Stimulated activated naive CD4-positive, alpha-beta T cell (primary cell): ENCODE data around the gene ENO3.
"Not testable (repeated sequence)": the region's sequence is repeated elsewhere in the genome, so short reads cannot be mapped to it uniquely, and the experiment has no call there.

Experiments
- DNase-seq, 6 experiments: peaks; one replicate each; lab custom pipeline; 2025; lab: John Stamatoyannopoulos, UW

ENO3 gene

DNA sequence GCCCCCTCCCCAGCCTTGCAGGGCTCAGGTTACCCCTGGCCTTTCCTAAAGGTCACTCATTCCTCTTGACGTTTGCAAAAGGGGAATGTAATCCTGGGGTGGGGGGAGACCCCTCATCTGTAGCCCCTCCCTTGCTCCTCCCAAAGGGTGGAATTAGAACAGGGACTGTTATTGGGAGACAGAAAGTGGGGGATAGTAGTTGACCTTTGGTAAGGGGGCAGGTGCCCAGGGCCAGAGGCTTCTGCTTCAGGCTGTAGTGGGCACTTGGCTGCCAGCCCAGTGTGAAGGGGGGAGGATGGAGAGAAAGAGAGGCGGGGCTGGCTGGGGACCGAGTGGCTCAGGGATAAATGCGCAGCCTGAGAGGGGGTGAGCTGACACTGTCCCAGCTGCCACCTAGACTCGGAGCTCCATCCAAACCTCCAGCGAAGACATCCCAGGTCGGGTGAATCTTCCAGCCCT, at the start of gene ENO3:
TSS of gene ENO3 (plus strand) at position 374 of the 459 bp plus-strand sequence. CDS start 711 bp downstream, outside the sequence.
- no peak for DNase-seq

GRCh38 chr17:4901648-4902344, 49.1 kb upstream of the ENO3 start:
- DNase-seq = peak in 4 of 6 experiments; percentile 20 to 66 (median 44)

DNA sequence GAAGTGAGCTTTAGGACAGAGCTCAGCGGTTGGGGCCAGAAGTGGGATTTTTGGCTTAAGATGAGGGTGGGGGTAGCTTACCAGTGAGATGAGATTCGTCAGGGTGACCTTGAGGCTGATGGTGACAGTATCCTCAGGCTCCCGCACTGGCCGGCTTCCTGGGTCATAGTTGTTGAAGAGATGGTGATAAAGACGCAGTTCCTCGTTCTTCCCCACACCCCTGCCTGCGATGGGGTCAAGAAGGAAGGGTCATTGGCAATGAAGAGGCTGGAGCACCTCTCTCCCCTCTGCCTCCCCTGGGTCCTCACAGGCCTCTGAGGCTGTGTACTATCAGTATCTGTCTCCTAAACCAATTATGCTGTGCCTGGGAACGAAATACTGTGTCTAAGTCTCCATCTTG, 48.4 kb upstream of the ENO3 start:
- DNase-seq = no peak

DNA sequence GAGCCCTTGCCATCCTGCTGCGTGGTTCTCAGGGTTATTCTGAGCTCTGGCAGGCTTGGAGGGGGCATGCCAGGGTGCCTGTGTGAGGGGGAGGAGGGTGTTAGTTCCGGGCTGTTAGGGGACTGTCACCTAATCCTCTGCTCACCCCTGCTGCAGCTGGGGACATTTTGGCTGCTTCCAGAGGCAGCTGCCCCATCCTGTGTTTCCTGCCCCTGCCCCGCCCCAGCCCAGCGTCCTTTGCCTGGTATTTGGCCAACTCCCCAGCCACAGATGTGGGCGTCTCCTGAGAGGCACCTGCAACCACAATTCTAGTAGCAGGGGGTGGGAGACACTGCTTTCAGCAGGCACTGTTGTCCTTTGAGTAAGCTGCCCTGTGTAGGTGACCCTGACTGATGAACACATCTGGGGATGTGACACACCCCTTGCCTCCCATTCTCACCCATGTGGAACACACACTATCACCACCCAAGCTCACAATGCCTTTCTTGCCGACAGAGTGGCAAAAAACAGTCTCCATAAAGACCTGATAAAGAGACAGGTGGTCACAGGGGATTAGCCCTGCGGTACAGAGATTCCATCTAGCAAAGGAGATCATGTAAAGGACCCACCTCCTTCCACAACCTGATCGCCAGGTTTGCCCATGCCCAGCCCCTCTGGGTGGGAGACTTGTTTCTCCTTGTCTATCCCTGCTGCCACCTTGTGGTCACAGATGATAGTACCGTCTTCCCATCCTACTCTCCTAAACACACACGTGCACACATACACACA, 47.7 kb upstream of the ENO3 start, which contains the start of gene CHRNE:
TSS of gene CHRNE (minus strand) at position 48 of the 768 bp plus-strand sequence. CDS start at position 13, 35 bp downstream.
- DNase-seq = peak; percentile 52 to 80 (median 66)

DNA sequence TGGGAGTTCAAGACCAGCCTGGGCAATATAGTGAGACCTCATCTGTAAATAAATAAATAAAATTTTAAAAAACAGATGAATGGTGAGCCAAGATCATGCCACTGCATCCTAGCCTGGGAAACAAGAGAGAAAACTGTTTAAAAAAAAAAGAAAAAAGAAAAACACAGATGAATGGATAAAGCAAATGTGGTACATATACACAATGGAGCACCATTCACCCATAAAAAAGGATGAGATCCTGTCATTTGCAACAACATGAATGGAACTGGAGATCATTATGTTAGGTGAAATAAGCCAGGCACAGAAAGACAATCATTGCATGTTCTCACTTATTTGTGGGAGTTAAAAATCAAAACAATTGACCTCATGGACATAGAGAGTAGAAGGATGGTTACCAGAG, 44.3 kb upstream of the ENO3 start:
- DNase-seq = not testable (repeated sequence)

GRCh38 chr17:4908301-4908700, 42.6 kb upstream of the ENO3 start:
- peak in 1 of 6 experiments; percentile 24 for DNase-seq

DNA sequence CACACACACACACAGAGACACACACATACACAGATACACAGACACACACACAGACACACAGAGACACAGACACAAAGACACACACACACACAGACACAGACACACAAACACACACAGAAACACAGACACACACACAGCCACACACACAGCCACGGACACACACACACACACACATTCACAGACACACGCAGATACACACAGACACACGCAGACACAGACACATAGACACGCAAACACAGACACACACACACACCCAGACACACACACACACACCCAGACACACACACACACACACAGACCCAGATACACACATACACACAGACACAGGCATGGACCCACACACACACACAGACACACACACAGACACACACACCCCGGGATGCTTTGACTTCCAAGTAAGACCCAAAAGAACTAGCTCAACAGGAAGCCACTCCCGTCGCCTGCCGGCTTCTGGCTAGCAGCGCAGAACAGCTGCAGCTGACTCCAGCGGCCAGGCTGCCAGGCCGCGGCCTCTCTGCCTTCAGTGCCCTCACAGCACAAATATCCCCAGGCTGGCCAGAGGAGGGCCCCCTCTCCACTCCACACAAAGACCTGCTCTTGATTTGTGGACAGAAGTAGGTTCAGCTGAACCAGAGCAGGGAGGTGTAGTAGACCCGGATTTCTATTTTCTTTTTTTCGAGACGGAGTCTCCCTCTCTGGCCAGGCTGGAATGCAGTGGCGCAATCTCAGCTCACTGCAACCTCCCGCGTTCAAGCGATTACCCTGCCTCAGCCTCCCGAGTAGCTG, 42.0 kb upstream of the ENO3 start:
- DNase-seq = peak; percentile 46 to 76 (median 57)

- DNase-seq = no peak
These were observed 36.9 kb upstream of the ENO3 start for GRCh38 chr17:4913994-4914393.

GRCh38 chr17:4914551-4914950, 36.4 kb upstream of the ENO3 start:
- not testable (repeated sequence) for DNase-seq

DNA sequence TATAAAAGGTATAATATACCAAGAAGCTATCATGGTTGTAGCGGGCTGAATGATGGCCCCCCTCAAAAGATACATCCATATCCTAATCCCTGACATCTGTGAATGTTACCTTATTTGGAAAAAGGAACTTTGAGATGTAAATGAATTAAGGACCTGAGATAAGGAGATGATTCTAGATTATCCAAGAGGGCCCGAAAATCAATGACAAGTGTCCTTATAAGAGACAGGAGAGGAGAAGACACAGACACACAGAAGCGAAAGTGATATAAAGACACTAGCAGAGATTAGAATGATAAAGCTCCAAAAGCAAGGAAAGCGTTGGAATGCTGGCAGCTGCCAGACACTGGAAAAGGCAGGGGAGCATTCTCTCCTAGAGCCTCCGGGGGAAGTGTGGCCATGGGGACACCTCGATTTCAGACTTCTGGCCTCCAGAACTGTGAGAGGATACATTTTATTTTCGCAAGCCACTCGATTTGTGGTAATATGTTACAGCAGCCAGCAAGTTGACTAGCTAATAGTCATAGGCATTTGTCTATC, 31.3 kb upstream of the ENO3 start:
- no peak for DNase-seq

- DNase-seq = no peak
These were observed 30.4 kb upstream of the ENO3 start for GRCh38 chr17:4920351-4921048.

DNA sequence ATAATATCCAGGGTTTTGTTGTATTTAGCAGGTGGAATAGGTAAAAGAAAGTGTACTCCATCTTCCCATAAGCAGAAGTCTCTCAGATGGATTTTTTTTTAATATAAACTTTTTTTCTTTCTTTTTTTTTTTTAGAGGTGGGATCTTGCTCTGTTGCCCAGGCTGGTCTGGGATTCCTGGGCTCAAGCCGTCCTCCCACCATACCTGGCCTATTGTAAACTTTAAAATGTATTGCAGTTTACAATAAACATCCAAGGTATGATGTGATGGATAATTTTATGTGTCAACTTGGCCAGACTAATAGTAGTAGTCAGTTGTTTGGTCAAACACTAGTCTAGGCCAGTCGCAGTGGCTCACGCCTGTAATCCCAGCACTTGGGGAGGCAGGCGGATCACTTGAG, 29.6 kb upstream of the ENO3 start:
- no peak for DNase-seq

GRCh38 chr17:4926577-4927335, 24.2 kb upstream of the ENO3 start:
- not testable (repeated sequence) for DNase-seq

DNA sequence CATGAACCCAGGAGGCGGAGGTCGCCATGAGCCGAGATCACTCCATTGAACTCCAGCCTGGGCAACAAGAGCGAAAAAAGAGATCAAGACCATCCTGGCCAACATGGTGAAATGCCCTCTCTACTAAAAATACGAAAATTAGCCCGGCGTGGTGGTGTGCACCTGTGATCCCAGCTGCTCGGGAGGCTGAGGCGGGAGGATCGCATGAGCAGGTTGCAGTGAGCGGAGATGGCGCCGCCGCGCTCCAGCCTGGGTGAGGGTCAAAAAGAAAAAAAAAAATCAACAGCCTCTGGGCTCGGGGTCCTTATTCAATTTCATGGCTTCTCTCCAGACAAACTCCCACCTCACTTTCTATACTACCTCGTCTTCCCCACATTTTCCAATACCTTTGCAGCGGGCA, 22.0 kb upstream of the ENO3 start:
- no peak for DNase-seq

DNA sequence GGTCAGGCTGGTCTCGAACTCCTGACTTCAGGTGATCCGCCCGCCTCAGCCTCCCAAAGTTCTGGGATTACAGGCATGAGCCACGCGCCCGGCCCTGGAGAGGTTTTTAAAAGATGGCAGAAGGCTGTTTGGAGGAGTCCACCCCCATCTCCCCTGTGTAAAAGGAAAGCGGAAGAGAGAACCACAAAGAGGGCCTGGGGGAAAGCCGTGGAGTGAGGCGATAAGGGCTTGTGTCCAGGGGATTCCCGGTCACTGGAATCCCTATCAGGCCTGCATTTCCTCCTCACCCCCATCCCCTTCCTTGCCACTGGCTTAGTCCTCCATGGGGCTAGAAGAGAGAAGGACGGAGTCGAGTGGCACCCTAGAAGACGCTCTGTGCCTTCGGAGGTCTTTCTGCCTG, 19.0 kb upstream of the ENO3 start, which contains the start of gene GP1BA:
TSS of gene GP1BA (plus strand) at position 315 of the 400 bp plus-strand sequence. CDS start 328 bp downstream, outside the sequence.
- DNase-seq = no peak

DNA sequence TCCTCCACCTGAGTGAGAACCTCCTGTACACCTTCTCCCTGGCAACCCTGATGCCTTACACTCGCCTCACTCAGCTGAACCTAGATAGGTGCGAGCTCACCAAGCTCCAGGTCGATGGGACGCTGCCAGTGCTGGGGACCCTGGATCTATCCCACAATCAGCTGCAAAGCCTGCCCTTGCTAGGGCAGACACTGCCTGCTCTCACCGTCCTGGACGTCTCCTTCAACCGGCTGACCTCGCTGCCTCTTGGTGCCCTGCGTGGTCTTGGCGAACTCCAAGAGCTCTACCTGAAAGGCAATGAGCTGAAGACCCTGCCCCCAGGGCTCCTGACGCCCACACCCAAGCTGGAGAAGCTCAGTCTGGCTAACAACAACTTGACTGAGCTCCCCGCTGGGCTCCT, 18.2 kb upstream of the ENO3 start:
- DNase-seq = no peak

DNA sequence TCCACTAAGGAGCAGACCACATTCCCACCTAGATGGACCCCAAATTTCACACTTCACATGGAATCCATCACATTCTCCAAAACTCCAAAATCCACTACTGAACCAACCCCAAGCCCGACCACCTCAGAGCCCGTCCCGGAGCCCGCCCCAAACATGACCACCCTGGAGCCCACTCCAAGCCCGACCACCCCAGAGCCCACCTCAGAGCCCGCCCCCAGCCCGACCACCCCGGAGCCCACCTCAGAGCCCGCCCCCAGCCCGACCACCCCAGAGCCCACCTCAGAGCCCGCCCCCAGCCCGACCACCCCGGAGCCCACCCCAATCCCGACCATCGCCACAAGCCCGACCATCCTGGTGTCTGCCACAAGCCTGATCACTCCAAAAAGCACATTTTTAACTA, 17.3 kb upstream of the ENO3 start:
- DNase-seq = no peak

DNA sequence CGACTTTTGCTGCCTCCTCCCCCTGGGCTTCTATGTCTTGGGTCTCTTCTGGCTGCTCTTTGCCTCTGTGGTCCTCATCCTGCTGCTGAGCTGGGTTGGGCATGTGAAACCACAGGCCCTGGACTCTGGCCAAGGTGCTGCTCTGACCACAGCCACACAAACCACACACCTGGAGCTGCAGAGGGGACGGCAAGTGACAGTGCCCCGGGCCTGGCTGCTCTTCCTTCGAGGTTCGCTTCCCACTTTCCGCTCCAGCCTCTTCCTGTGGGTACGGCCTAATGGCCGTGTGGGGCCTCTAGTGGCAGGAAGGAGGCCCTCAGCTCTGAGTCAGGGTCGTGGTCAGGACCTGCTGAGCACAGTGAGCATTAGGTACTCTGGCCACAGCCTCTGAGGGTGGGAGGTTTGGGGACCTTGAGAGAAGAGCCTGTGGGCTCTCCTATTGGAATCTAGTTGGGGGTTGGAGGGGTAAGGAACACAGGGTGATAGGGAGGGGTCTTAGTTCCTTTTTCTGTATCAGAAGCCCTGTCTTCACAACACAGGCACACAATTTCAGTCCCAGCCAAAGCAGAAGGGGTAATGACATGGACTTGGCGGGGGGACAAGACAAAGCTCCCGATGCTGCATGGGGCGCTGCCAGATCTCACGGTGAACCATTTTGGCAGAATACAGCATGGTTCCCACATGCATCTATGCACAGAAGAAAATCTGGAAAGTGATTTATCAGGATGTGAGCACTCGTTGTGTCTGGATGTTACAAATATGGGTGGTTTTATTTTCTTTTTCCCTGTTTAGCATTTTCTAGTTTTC, 16.5 kb upstream of the ENO3 start:
- DNase-seq = no peak

GRCh38 chr17:4935650-4936049, 15.3 kb upstream of the ENO3 start:
- no peak for DNase-seq

DNA sequence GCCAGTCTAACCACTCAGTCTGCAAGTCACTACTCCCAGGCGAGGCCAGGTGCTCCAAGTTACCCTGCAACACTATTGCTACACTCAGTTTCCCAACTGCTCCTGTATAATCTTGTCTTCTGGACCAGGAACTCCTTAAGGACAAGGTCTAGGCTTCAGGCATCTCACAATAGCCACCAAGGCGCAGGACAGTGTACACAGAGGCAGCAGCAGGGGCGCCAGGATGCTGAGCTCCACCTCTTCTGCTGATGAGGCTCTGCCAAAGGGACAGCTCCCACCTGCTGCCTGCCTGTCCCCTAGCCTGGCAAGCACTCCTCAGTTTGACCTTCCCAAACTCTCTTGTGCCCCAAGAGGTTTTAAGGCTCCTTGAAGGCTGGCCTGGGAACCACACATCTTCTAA, 14.5 kb upstream of the ENO3 start:
- no peak for DNase-seq
